NT2/D1 (cell line): ENCODE results near the gene GPR87.

Experiments
- DNase-seq: peaks from one replicate; pipeline ENCODE4 v3.0.0-alpha.2; 2011; ENCODE audit warnings: low read depth, low spot score
- H3K27me3 ChIP-seq: 2 replicates; pipeline ENCODE4 v1.6.0; 2011; ENCODE audit warnings: mild to moderate bottlenecking; ENCODE audit not compliant: insufficient read length, insufficient read depth
- H3K36me3 ChIP-seq: 2 replicates; pipeline ENCODE4 v1.6.1; 2011; ENCODE audit warnings: mild to moderate bottlenecking, low read length, mixed read lengths; ENCODE audit not compliant: insufficient read depth, insufficient read length
- H3K4me1 ChIP-seq: 2 replicates; pipeline ENCODE4 v1.5.1; 2011; ENCODE audit not compliant: insufficient read depth, insufficient read length
- H3K4me3 ChIP-seq: 2 replicates; pipeline ENCODE4 v1.5.1; 2011; ENCODE audit warnings: low read depth; ENCODE audit not compliant: insufficient read length
- H3K9ac ChIP-seq: 2 replicates; pipeline ENCODE4 v1.6.0; 2011; ENCODE audit warnings: low read depth; ENCODE audit not compliant: insufficient read length
- H3K9me3 ChIP-seq: 2 replicates; pipeline ENCODE4 v1.5.1; 2011; ENCODE audit warnings: mild to moderate bottlenecking, low read length; ENCODE audit not compliant: insufficient read depth
- SUZ12 ChIP-seq: IDR thresholded peaks from 2 replicates; pipeline ENCODE4 v1.6.1; 2011; ENCODE audit not compliant: insufficient read length, insufficient read depth; ENCODE audit errors: extremely low read depth
- YY1 ChIP-seq: IDR thresholded peaks from 2 replicates; pipeline ENCODE4 v1.6.1; 2011; ENCODE audit not compliant: insufficient read length, insufficient read depth
- ZNF274 ChIP-seq: IDR thresholded peaks from 2 replicates; pipeline ENCODE4 v1.6.1; 2011; ENCODE audit warnings: mild to moderate bottlenecking, low read depth, low read length

The GPR87 gene

GRCh38 chr3:151306168-151306810, 10.3 kb downstream of the GPR87 start:
- peaks cover 9% of the 10 kb centered on the region for H3K4me1 ChIP-seq
- TF ChIP-seq YY1: no peak
- no peak for TF ChIP-seq SUZ12
- no peak for TF ChIP-seq ZNF274
- no peak for DNase-seq
- peaks cover 7% of the 10 kb centered on the region for H3K27me3 ChIP-seq
- no peak overlapping the region for H3K4me3 ChIP-seq
- H3K9ac ChIP-seq: no peak overlapping the region
- no peaks in the 10 kb centered on the region for H3K36me3 ChIP-seq
- H3K9me3 ChIP-seq: no peaks in the 10 kb centered on the region

DNA sequence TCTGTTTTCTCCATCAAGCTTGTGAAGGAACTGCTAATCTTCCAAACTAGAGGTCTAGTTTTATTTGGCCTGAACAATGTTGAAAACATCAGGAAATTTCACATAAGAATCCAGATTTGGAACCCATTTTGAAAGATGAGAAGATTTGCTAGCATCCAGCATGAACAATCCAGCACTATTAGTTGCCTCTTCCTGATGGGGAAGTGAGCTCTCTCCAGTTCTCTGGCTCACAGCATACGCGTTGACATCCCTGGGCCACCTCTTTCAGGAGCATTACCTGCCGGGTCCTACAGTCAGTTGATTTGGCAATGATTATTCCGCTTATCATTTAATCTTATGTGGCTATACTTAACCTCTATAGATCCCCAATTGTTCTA, 10.9 kb downstream of the GPR87 start:
- Histone ChIP-seq H3K9me3 (no peaks in the 10 kb centered on the region), H3K4me1 (peaks cover 9% of the 10 kb centered on the region), H3K36me3 (no peaks in the 10 kb centered on the region), H3K9ac (no peak overlapping the region), H3K27me3 (peaks cover 7% of the 10 kb centered on the region), H3K4me3 (no peak overlapping the region)
- no peak for DNase-seq
- TF ChIP-seq SUZ12 (no peak), YY1 (no peak)

DNA sequence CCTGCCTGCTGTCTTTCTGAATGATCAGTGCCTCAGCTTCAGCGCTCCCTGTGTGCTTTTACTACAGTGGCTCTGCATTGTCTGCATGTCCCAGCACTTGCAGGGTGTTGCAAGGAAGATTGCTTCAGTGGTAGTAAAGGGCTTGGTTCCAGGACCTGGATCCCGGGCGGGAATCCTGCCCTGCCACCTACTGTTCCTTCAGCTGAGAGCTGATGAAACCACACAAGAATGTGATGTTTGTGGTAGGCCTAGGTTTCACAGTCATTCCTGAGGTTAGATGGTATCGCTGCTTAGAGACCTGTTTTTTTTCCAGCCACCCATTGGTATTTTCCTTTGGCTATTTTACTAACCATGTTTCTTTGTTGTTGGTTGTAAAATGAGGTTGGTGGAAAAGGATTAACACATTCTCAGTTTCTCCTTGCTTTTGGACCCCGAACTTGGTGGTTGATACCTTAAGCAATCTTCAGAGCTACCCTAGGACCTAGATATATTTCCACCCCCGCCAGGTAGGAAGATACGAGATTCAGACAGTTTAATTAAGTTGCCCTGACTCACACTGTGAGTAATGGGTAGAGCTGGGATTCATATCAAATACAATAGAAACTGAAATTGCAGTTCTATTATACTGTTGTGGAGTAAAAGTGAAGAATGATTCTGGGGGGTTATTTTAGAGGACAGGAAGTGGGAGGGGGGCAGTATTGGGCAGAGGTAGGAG, 11.4 kb downstream of the GPR87 start:
- peak; percentile 81 for DNase-seq
- Histone ChIP-seq H3K9ac (no peak overlapping the region), H3K9me3 (no peaks in the 10 kb centered on the region), H3K4me3 (no peak overlapping the region), H3K4me1 (peaks cover 9% of the 10 kb centered on the region), H3K36me3 (no peaks in the 10 kb centered on the region), H3K27me3 (peaks cover 7% of the 10 kb centered on the region)
- TF ChIP-seq ZNF274 (no peak), SUZ12 (no peak), YY1 (no peak)

GRCh38 chr3:151303751-151304150, 12.9 kb downstream of the GPR87 start:
- Histone ChIP-seq H3K27me3 (peaks cover 7% of the 10 kb centered on the region), H3K9me3 (no peaks in the 10 kb centered on the region), H3K9ac (no peak overlapping the region), H3K4me3 (no peak overlapping the region), H3K36me3 (no peaks in the 10 kb centered on the region), H3K4me1 (peaks cover 9% of the 10 kb centered on the region)
- no peak for DNase-seq
- no peak for TF ChIP-seq YY1
- no peak for TF ChIP-seq ZNF274
- TF ChIP-seq SUZ12: no peak

- Histone ChIP-seq H3K27me3 (peaks cover 6% of the 10 kb centered on the region), H3K9me3 (no peaks in the 10 kb centered on the region), H3K9ac (no peak overlapping the region), H3K36me3 (no peaks in the 10 kb centered on the region), H3K4me1 (peaks cover 9% of the 10 kb centered on the region), H3K4me3 (no peak overlapping the region)
- TF ChIP-seq ZNF274 (no peak), YY1 (no peak), SUZ12 (no peak)
- DNase-seq: no peak
These were observed 14.8 kb downstream of the GPR87 start for GRCh38 chr3:151301787-151302186.

GRCh38 chr3:151300539-151300938, 16.1 kb downstream of the GPR87 start:
- H3K4me3 ChIP-seq: no peak overlapping the region
- peaks cover 4% of the 10 kb centered on the region for H3K4me1 ChIP-seq
- no peaks in the 10 kb centered on the region for H3K9me3 ChIP-seq
- no peak overlapping the region for H3K9ac ChIP-seq
- no peaks in the 10 kb centered on the region for H3K27me3 ChIP-seq
- no peaks in the 10 kb centered on the region for H3K36me3 ChIP-seq
- TF ChIP-seq SUZ12: no peak
- no peak for TF ChIP-seq ZNF274
- no peak for TF ChIP-seq YY1
- no peak for DNase-seq

DNA sequence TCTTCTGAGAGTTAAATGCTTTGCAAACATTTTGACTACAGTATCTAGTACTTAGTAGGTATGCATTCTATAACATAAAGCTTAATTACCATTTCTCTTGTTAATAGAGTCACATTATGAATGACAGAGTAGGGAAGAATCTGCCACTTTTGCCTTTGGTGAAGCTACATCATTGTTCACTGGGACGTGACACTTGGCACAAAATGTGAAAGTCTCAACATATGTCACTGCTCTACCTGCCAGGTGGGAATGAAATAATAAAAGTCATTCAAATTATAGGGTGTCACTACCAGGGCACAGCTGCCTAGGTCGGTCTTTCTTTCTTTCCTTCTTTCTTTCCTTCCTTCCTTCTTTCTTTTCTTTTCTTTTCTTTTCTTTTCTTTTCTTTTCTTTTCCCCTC, 17.6 kb downstream of the GPR87 start:
- H3K9me3 ChIP-seq: no peaks in the 10 kb centered on the region
- no peaks in the 10 kb centered on the region for H3K27me3 ChIP-seq
- peaks cover 2% of the 10 kb centered on the region for H3K4me1 ChIP-seq
- H3K4me3 ChIP-seq: no peak overlapping the region
- TF ChIP-seq ZNF274 (no peak), SUZ12 (no peak), YY1 (no peak)
- no peak for DNase-seq
- H3K36me3 ChIP-seq: no peaks in the 10 kb centered on the region
- no peak overlapping the region for H3K9ac ChIP-seq
